HEK293 (cell line): ENCODE measurements around the gene CABLES2.
A peak's percentile ranks its signal among the peaks of the same experiment; 100 is the strongest.

Experiments used
- EGR2 ChIP-seq: fragments of 450-650 bp; formaldehyde crosslinking; IDR thresholded peaks from 2 replicates; pipeline ENCODE4 v1.5.1; 2016; ENCODE audit warnings: low read depth, missing biosample characterization, missing genetic modification characterization
- GLIS1 ChIP-seq: fragments of 450-650 bp; formaldehyde crosslinking; IDR thresholded peaks from 2 replicates; pipeline ENCODE4 v1.5.1; 2016; ENCODE audit warnings: missing biosample characterization, missing genetic modification characterization
- MZF1 ChIP-seq: fragments of 450-650 bp; formaldehyde crosslinking; IDR thresholded peaks from 2 replicates; pipeline ENCODE4 v1.5.1; 2017; ENCODE audit warnings: missing biosample characterization, missing genetic modification characterization, borderline replicate concordance
- SP7 ChIP-seq: fragments of 450-650 bp; formaldehyde crosslinking; IDR thresholded peaks from 2 replicates; pipeline ENCODE4 v1.5.1; 2016; ENCODE audit warnings: missing biosample characterization, missing genetic modification characterization
- ZBTB20 ChIP-seq: fragments of 450-650 bp; formaldehyde crosslinking; IDR thresholded peaks from 2 replicates; pipeline ENCODE4 v1.5.1; 2016; ENCODE audit warnings: missing biosample characterization, missing genetic modification characterization
- ZNF114 ChIP-seq: fragments of 450-650 bp; formaldehyde crosslinking; IDR thresholded peaks from 2 replicates; pipeline ENCODE4 v1.5.0; 2017; ENCODE audit warnings: missing biosample characterization, missing genetic modification characterization
- ZNF140 ChIP-seq: fragments of 450-650 bp; formaldehyde crosslinking; IDR thresholded peaks from 2 replicates; pipeline ENCODE4 v1.5.1; 2016; ENCODE audit warnings: missing biosample characterization, missing genetic modification characterization
- ZNF146 ChIP-seq: fragments of 450-650 bp; formaldehyde crosslinking; IDR thresholded peaks from 2 replicates; pipeline ENCODE4 v1.5.1; 2016; ENCODE audit warnings: missing biosample characterization, missing genetic modification characterization
- ZNF174 ChIP-seq: fragments of 450-650 bp; formaldehyde crosslinking; IDR thresholded peaks from 2 replicates; pipeline ENCODE4 v1.5.0; 2017; ENCODE audit warnings: missing biosample characterization, mild to moderate bottlenecking, missing genetic modification characterization
- ZNF184 ChIP-seq: fragments of 450-650 bp; IDR thresholded peaks from 2 replicates; pipeline ENCODE4 v1.5.1; 2018; ENCODE audit warnings: missing biosample characterization, mild to moderate bottlenecking, missing genetic modification characterization
- ZNF223 ChIP-seq: fragments of 450-650 bp; formaldehyde crosslinking; IDR thresholded peaks from 2 replicates; pipeline ENCODE4 v1.5.1; 2016; ENCODE audit warnings: missing biosample characterization, missing genetic modification characterization
- ZNF24 ChIP-seq: fragments of 450-650 bp; formaldehyde crosslinking; IDR thresholded peaks from 2 replicates; pipeline ENCODE4 v1.5.1; 2016; ENCODE audit warnings: missing biosample characterization, missing genetic modification characterization
- ZNF266 ChIP-seq: fragments of 450-650 bp; formaldehyde crosslinking; IDR thresholded peaks from 2 replicates; pipeline ENCODE4 v1.5.1; 2016; ENCODE audit warnings: missing biosample characterization, missing genetic modification characterization, low read depth
- ZNF366 ChIP-seq: fragments of 450-650 bp; formaldehyde crosslinking; conservative IDR thresholded peaks from 2 replicates; pipeline ENCODE4 v1.5.1; 2016; ENCODE audit warnings: missing biosample characterization, missing genetic modification characterization
- ZNF548 ChIP-seq: fragments of 450-650 bp; formaldehyde crosslinking; IDR thresholded peaks from 2 replicates; pipeline ENCODE4 v1.5.1; 2016; ENCODE audit warnings: missing biosample characterization, missing genetic modification characterization
- ZNF571 ChIP-seq: fragments of 450-650 bp; formaldehyde crosslinking; IDR thresholded peaks from 2 replicates; pipeline ENCODE4 v1.5.0; 2017; ENCODE audit warnings: missing biosample characterization, missing genetic modification characterization
- ZNF610 ChIP-seq: fragments of 450-650 bp; formaldehyde crosslinking; IDR thresholded peaks from 2 replicates; pipeline ENCODE4 v1.5.1; 2016; ENCODE audit warnings: missing biosample characterization, missing genetic modification characterization, borderline replicate concordance
- ZNF623 ChIP-seq: fragments of 450-650 bp; formaldehyde crosslinking; IDR thresholded peaks from 2 replicates; pipeline ENCODE4 v1.5.1; 2016; ENCODE audit warnings: missing biosample characterization, missing genetic modification characterization
- ZNF629 ChIP-seq: fragments of 450-650 bp; formaldehyde crosslinking; IDR thresholded peaks from 2 replicates; pipeline ENCODE4 v1.5.1; 2017; ENCODE audit warnings: missing biosample characterization, missing genetic modification characterization
- ZNF747 ChIP-seq: fragments of 450-650 bp; formaldehyde crosslinking; IDR thresholded peaks from 2 replicates; pipeline ENCODE4 v1.5.1; 2016; ENCODE audit warnings: missing biosample characterization, missing genetic modification characterization
- ZNF837 ChIP-seq: fragments of 450-650 bp; formaldehyde crosslinking; IDR thresholded peaks from 2 replicates; pipeline ENCODE4 v1.5.1; 2016; ENCODE audit warnings: missing biosample characterization, missing genetic modification characterization
- ZNF843 ChIP-seq: fragments of 450-650 bp; formaldehyde crosslinking; IDR thresholded peaks from 2 replicates; pipeline ENCODE4 v1.5.1; 2016; ENCODE audit warnings: missing biosample characterization, missing genetic modification characterization
- TF ChIP-seq, protein P1 (sequence below): fragments of 450-650 bp; formaldehyde crosslinking; IDR thresholded peaks from 2 replicates; pipeline ENCODE4 v1.5.1; 2016; ENCODE audit warnings: missing biosample characterization, missing genetic modification characterization
- TF ChIP-seq, protein P2 (sequence below): fragments of 450-650 bp; formaldehyde crosslinking; IDR thresholded peaks from 2 replicates; pipeline ENCODE4 v1.5.1; 2016; ENCODE audit warnings: missing biosample characterization, missing genetic modification characterization
- TF ChIP-seq, protein P3 (sequence below): fragments of 450-650 bp; IDR thresholded peaks from 2 replicates; pipeline ENCODE4 v1.5.1; 2018; ENCODE audit warnings: missing biosample characterization, mild to moderate bottlenecking, missing genetic modification characterization
- TF ChIP-seq, protein P4 (sequence below): fragments of 450-650 bp; formaldehyde crosslinking; conservative IDR thresholded peaks from 2 replicates; pipeline ENCODE4 v1.5.1; 2016; ENCODE audit warnings: low read depth, missing biosample characterization, missing genetic modification characterization
- TF ChIP-seq, protein P5 (sequence below): fragments of 450-650 bp; formaldehyde crosslinking; IDR thresholded peaks from 2 replicates; pipeline ENCODE4 v1.5.1; 2016; ENCODE audit warnings: missing biosample characterization, missing genetic modification characterization
- TF ChIP-seq, protein P6 (sequence below): fragments of 450-650 bp; formaldehyde crosslinking; IDR thresholded peaks from 2 replicates; pipeline ENCODE4 v1.5.1; 2017; ENCODE audit warnings: missing biosample characterization, missing genetic modification characterization

The CABLES2 gene

DNA sequence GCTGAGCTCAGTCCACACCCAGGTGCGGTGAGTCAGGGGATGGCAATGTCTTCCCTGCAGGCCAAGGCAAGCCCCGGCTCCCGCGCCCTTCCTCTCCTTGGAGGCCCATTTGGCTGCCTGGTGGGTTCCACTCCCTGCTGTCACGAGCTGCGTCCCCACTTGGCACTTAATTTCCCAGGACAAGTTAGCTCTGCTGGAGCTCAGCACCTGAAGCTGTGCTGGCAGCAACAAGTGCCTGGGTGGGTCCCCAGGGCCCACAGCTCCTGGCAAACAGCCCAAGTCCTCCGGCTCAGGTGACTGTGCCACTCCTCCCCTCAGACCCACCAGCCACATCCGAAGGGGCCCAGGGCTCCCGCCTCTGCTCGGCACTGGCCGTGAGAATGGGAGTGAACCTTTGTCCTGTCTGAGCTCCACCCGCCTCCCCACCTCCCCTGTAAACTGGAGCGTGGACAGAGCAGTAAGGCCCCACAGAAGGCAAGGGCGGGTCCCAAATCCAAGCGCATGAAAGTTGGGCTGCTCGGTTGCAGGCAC, 56.9 kb downstream of the CABLES2 start (continued):
- TF ChIP-seq ZNF629 (tag by site-specific recombination) = 0 out of 2 replicates have a peak, but pooled peaks have one; percentile 19
- peak; percentile 93 for TF ChIP-seq GLIS1 (tag by site-specific recombination)
- no peak for TF ChIP-seq ZNF837 (tag by site-specific recombination)
- TF ChIP-seq, protein P1, sequence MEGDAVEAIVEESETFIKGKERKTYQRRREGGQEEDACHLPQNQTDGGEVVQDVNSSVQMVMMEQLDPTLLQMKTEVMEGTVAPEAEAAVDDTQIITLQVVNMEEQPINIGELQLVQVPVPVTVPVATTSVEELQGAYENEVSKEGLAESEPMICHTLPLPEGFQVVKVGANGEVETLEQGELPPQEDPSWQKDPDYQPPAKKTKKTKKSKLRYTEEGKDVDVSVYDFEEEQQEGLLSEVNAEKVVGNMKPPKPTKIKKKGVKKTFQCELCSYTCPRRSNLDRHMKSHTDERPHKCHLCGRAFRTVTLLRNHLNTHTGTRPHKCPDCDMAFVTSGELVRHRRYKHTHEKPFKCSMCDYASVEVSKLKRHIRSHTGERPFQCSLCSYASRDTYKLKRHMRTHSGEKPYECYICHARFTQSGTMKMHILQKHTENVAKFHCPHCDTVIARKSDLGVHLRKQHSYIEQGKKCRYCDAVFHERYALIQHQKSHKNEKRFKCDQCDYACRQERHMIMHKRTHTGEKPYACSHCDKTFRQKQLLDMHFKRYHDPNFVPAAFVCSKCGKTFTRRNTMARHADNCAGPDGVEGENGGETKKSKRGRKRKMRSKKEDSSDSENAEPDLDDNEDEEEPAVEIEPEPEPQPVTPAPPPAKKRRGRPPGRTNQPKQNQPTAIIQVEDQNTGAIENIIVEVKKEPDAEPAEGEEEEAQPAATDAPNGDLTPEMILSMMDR (tag by site-specific recombination) = no peak
- no peak for TF ChIP-seq ZNF548 (tag by site-specific recombination)
- no peak for TF ChIP-seq ZNF571 (tag by site-specific recombination)
- TF ChIP-seq ZNF140 = no peak
- no peak for TF ChIP-seq ZNF843 (tag by site-specific recombination)
- TF ChIP-seq ZNF174 = no peak
- TF ChIP-seq ZNF610 (tag by site-specific recombination) = no peak
- no peak for TF ChIP-seq ZNF223 (tag by site-specific recombination)
- TF ChIP-seq, protein P2, sequence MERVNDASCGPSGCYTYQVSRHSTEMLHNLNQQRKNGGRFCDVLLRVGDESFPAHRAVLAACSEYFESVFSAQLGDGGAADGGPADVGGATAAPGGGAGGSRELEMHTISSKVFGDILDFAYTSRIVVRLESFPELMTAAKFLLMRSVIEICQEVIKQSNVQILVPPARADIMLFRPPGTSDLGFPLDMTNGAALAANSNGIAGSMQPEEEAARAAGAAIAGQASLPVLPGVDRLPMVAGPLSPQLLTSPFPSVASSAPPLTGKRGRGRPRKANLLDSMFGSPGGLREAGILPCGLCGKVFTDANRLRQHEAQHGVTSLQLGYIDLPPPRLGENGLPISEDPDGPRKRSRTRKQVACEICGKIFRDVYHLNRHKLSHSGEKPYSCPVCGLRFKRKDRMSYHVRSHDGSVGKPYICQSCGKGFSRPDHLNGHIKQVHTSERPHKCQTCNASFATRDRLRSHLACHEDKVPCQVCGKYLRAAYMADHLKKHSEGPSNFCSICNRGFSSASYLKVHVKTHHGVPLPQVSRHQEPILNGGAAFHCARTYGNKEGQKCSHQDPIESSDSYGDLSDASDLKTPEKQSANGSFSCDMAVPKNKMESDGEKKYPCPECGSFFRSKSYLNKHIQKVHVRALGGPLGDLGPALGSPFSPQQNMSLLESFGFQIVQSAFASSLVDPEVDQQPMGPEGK (tag by site-specific recombination) = no peak
- 0 out of 2 replicates have a peak, but pooled peaks have one; percentile 18 for TF ChIP-seq ZNF366 (tag by site-specific recombination)
- no peak for TF ChIP-seq ZNF266 (tag by site-specific recombination)
- no peak for TF ChIP-seq ZNF114 (tag by site-specific recombination)
- no peak for TF ChIP-seq ZNF146 (tag by site-specific recombination)
- TF ChIP-seq SP7 (tag by site-specific recombination) = peak; percentile 40; the same call in 1 of the 2 replicates
- TF ChIP-seq, protein P3, sequence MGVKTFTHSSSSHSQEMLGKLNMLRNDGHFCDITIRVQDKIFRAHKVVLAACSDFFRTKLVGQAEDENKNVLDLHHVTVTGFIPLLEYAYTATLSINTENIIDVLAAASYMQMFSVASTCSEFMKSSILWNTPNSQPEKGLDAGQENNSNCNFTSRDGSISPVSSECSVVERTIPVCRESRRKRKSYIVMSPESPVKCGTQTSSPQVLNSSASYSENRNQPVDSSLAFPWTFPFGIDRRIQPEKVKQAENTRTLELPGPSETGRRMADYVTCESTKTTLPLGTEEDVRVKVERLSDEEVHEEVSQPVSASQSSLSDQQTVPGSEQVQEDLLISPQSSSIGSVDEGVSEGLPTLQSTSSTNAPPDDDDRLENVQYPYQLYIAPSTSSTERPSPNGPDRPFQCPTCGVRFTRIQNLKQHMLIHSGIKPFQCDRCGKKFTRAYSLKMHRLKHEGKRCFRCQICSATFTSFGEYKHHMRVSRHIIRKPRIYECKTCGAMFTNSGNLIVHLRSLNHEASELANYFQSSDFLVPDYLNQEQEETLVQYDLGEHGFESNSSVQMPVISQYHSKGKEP (tag by site-specific recombination) = no peak
- TF ChIP-seq ZNF747 = no peak
- TF ChIP-seq, protein P4, sequence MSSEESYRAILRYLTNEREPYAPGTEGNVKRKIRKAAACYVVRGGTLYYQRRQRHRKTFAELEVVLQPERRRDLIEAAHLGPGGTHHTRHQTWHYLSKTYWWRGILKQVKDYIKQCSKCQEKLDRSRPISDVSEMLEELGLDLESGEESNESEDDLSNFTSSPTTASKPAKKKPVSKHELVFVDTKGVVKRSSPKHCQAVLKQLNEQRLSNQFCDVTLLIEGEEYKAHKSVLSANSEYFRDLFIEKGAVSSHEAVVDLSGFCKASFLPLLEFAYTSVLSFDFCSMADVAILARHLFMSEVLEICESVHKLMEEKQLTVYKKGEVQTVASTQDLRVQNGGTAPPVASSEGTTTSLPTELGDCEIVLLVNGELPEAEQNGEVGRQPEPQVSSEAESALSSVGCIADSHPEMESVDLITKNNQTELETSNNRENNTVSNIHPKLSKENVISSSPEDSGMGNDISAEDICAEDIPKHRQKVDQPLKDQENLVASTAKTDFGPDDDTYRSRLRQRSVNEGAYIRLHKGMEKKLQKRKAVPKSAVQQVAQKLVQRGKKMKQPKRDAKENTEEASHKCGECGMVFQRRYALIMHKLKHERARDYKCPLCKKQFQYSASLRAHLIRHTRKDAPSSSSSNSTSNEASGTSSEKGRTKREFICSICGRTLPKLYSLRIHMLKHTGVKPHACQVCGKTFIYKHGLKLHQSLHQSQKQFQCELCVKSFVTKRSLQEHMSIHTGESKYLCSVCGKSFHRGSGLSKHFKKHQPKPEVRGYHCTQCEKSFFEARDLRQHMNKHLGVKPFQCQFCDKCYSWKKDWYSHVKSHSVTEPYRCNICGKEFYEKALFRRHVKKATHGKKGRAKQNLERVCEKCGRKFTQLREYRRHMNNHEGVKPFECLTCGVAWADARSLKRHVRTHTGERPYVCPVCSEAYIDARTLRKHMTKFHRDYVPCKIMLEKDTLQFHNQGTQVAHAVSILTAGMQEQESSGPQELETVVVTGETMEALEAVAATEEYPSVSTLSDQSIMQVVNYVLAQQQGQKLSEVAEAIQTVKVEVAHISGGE (tag by site-specific recombination) = no peak
- TF ChIP-seq MZF1 (tag by site-specific recombination) = no peak
- no peak for TF ChIP-seq ZNF184 (tag by site-specific recombination)
- TF ChIP-seq, protein P5, sequence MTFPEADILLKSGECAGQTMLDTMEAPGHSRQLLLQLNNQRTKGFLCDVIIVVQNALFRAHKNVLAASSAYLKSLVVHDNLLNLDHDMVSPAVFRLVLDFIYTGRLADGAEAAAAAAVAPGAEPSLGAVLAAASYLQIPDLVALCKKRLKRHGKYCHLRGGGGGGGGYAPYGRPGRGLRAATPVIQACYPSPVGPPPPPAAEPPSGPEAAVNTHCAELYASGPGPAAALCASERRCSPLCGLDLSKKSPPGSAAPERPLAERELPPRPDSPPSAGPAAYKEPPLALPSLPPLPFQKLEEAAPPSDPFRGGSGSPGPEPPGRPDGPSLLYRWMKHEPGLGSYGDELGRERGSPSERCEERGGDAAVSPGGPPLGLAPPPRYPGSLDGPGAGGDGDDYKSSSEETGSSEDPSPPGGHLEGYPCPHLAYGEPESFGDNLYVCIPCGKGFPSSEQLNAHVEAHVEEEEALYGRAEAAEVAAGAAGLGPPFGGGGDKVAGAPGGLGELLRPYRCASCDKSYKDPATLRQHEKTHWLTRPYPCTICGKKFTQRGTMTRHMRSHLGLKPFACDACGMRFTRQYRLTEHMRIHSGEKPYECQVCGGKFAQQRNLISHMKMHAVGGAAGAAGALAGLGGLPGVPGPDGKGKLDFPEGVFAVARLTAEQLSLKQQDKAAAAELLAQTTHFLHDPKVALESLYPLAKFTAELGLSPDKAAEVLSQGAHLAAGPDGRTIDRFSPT (tag by site-specific recombination) = peak; percentile 42; the same call in 1 of the 2 replicates
- TF ChIP-seq, protein P6, sequence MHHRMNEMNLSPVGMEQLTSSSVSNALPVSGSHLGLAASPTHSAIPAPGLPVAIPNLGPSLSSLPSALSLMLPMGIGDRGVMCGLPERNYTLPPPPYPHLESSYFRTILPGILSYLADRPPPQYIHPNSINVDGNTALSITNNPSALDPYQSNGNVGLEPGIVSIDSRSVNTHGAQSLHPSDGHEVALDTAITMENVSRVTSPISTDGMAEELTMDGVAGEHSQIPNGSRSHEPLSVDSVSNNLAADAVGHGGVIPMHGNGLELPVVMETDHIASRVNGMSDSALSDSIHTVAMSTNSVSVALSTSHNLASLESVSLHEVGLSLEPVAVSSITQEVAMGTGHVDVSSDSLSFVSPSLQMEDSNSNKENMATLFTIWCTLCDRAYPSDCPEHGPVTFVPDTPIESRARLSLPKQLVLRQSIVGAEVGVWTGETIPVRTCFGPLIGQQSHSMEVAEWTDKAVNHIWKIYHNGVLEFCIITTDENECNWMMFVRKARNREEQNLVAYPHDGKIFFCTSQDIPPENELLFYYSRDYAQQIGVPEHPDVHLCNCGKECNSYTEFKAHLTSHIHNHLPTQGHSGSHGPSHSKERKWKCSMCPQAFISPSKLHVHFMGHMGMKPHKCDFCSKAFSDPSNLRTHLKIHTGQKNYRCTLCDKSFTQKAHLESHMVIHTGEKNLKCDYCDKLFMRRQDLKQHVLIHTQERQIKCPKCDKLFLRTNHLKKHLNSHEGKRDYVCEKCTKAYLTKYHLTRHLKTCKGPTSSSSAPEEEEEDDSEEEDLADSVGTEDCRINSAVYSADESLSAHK (tag by site-specific recombination) = no peak
- no peak for TF ChIP-seq ZNF24 (tag by site-specific recombination)
- TF ChIP-seq EGR2 (tag by site-specific recombination) = peak; percentile 61
- TF ChIP-seq ZBTB20 (tag by site-specific recombination) = no peak
- TF ChIP-seq ZNF623 = no peak
